Measurements from ENCODE around the gene USP26.
"Not testable (repeated sequence)": the region's sequence is repeated elsewhere in the genome, so short reads cannot be mapped to it uniquely, and the experiment has no call there.

USP26 gene

DNA sequence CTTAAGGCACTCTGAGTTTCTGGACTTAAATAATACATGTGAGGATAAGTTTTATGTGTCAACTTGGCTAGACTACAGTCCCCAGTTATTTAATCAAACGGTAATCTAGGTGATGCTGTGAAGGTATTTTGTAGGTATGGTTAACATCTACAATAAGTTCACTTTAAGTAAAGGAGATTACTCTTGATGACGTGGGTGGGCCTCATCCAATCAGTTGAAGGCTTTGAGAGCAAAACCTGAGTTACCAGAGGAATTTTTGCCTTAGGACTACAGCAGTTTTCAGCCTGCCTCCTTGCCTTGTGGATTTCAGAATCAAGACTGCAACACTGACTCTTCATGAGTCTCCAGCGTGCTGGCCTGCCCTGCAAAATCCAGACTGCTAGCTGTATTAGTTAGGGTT lies 78.7 kb downstream of the USP26 start:
- DNase-seq (ENCODE audit: low read depth in 2 of 2): no peak

DNA sequence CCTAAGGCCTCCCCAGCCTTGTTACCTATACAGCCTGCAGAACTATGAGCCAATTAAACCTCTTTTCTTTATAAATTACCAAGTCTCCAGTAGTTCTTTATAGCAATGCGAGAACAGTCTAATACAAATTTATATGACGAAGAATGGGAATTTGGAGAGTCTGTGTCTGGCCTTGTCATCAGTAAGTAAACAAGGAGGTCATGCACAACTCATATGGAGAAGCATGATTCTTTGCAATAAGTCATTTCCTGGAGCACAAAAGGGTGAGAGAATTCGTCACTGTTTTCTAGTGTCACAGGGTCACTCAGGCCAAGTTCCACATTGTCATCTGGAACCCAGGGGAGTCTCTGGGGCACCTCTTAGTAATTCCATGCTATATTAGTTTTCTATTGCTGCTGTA lies 89.5 kb downstream of the USP26 start:
- DNase-seq (ENCODE audit: low read depth in 2 of 2): no peak

GRCh38 chrX:133005616-133006015 lies 91.3 kb downstream of the USP26 start:
- no peak for DNase-seq (ENCODE audit: low read depth in 2 of 2)

DNA sequence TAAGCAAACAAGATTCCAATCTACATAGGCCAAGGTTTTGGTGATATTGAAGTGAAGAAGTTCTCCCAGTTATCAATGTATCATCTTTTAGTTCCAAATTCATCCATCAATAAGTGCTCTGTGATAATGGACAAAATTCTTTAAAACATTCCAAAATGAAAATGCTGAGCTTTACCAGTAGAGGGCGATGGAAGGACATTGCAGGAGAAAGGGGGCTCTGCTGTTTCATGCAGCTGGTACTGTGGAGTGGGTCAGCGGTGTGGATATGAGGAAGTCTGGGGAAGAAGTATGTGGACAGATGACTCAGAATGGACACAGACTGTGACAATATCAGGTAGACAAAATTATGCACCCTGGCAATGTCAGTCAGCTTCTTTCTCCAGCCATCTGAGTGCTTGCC lies 91.9 kb downstream of the USP26 start:
- no peak for DNase-seq (ENCODE audit: low read depth in 2 of 2)

GRCh38 chrX:132999209-132999608 lies 97.7 kb downstream of the USP26 start:
- DNase-seq (ENCODE audit: low read depth in 2 of 2): no peak

GRCh38 chrX:132990835-132991234 lies 106.1 kb downstream of the USP26 start:
- no peak for DNase-seq (ENCODE audit: low read depth in 2 of 2)

- DNase-seq (ENCODE audit: low read depth in 2 of 2): no peak
These were observed 110.4 kb downstream of the USP26 start for GRCh38 chrX:132986556-132986955.

DNA sequence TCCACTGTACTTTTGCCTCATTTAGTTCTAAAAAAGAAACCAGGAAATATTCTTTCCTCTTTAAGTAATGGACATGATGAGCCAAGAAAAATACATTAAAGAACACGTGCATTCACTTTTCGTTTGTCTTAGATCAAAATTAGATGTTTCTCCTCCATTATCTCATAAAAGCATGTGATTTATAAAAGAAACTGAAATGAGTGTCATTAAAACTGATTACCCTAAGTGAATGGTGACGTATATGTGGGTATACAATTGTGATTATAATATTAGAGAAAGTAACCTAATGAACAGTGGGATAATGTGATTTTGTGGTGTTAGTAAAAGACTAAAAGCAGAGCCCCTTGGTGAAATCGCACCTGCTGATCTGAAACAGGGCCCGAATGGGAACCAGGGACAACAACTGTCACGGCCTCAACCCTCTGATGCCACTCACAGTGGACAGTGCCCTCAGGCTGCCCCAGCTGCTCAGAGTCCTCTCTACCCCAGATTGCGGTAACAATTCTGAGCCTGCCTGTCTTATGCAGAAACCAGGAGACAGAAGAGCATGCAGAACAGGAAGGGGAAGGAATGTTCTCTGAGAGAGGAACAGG lies 112.8 kb downstream of the USP26 start:
- no peak for DNase-seq (ENCODE audit: low read depth in 2 of 2)

- no peak for DNase-seq (ENCODE audit: low read depth in 2 of 2)
These were observed 113.4 kb downstream of the USP26 start for GRCh38 chrX:132983496-132983895.

GRCh38 chrX:132980035-132980434 lies 116.9 kb downstream of the USP26 start:
- DNase-seq (ENCODE audit: low read depth in 2 of 2): not testable (repeated sequence)
